Measurements from ENCODE around the gene SLC25A21.
"Not testable (repeated sequence)": the region's sequence is repeated elsewhere in the genome, so short reads cannot be mapped to it uniquely, and the experiment has no call there.

Gene SLC25A21

GRCh38 chr14:37083599-37083998, 88.8 kb downstream of the SLC25A21 start:
- DNase-seq = no peak

- no peak for DNase-seq
Observed at GRCh38 chr14:37082449-37082848, 90.0 kb downstream of the SLC25A21 start.

GRCh38 chr14:37081856-37082255, 90.5 kb downstream of the SLC25A21 start:
- DNase-seq = no peak

GRCh38 chr14:37081218-37081617, 91.2 kb downstream of the SLC25A21 start:
- no peak for DNase-seq

GRCh38 chr14:37078131-37078530, 94.3 kb downstream of the SLC25A21 start:
- no peak for DNase-seq

GRCh38 chr14:37074320-37074719, 98.1 kb downstream of the SLC25A21 start:
- not testable (repeated sequence) for DNase-seq

- no peak for DNase-seq
Observed at GRCh38 chr14:37063467-37064240, 108.8 kb downstream of the SLC25A21 start.

- no peak for DNase-seq
Observed at GRCh38 chr14:37062191-37062803, 110.1 kb downstream of the SLC25A21 start.

- DNase-seq = no peak
Observed at GRCh38 chr14:37061697-37062096, 110.7 kb downstream of the SLC25A21 start.

GRCh38 chr14:37060496-37061260, 111.7 kb downstream of the SLC25A21 start:
- no peak for DNase-seq

GRCh38 chr14:37057776-37058175, 114.6 kb downstream of the SLC25A21 start:
- DNase-seq = no peak

- DNase-seq = no peak
Observed at GRCh38 chr14:37056473-37056872, 115.9 kb downstream of the SLC25A21 start.

GRCh38 chr14:37054869-37055268, 117.5 kb downstream of the SLC25A21 start:
- DNase-seq = no peak

- DNase-seq = no peak
Observed at GRCh38 chr14:37054144-37054543, 118.3 kb downstream of the SLC25A21 start.

GRCh38 chr14:37051680-37052079, 120.7 kb downstream of the SLC25A21 start:
- no peak for DNase-seq

- DNase-seq = no peak
Observed at GRCh38 chr14:37051153-37051552, 121.3 kb downstream of the SLC25A21 start.

GRCh38 chr14:37048666-37049071, 123.7 kb downstream of the SLC25A21 start:
- no peak for DNase-seq

GRCh38 chr14:37047996-37048395, 124.4 kb downstream of the SLC25A21 start:
- no peak for DNase-seq

- no peak for DNase-seq
Observed at GRCh38 chr14:37047226-37047625, 125.2 kb downstream of the SLC25A21 start.

- DNase-seq = no peak
Observed at GRCh38 chr14:37046815-37047214, 125.6 kb downstream of the SLC25A21 start.

- no peak for DNase-seq
Observed at GRCh38 chr14:37045340-37046061, 126.9 kb downstream of the SLC25A21 start.

- DNase-seq = no peak
Observed at GRCh38 chr14:37037636-37038387, 134.6 kb downstream of the SLC25A21 start.
